Mucosa of descending colon (tissue), 3 donors: Measurements from ENCODE around the gene OPA1. TPM values are rescaled to one million over a fixed set of nuclear protein-coding genes. Genes with fewer than 3 reads are reported as not detected.

ENCODE experiments used
- ATAC-seq: fragments of 200-7000 bp; cut with Tn5 transposase; one replicate; pipeline ENCODE4 v1.9.1; 2020; ENCODE audit warnings: mild to moderate bottlenecking, moderate library complexity
- DNase-seq, 3 donors: peaks; one replicate each; pipeline ENCODE4 v3.0.0-alpha.2; 2020
- H3K36me3 ChIP-seq: fragments of 200-600 bp; one replicate; pipeline ENCODE4 v1.8.0; 2021; ENCODE audit warnings: low read depth, mild to moderate bottlenecking
- H3K4me1 ChIP-seq: fragments of 200-600 bp; one replicate; pipeline ENCODE4 v1.8.0; 2021; ENCODE audit warnings: low read depth, mild to moderate bottlenecking
- H3K4me3 ChIP-seq: fragments of 200-600 bp; one replicate; pipeline ENCODE4 v1.8.0; 2021; ENCODE audit warnings: mild to moderate bottlenecking
- H3K9me3 ChIP-seq: fragments of 200-600 bp; one replicate; pipeline ENCODE4 v1.8.0; 2021; ENCODE audit warnings: mild to moderate bottlenecking
- CTCF ChIP-seq: fragments of 200-600 bp; IDR thresholded peaks from one replicate; pipeline ENCODE4 v1.8.0; 2022; ENCODE audit warnings: antibody characterized with exemption, mild to moderate bottlenecking
- intact Hi-C, 2 donors: fragments of 100-400 bp; cut with DNase I in 1 of 2; cut with micrococcal nuclease in 1 of 2; formaldehyde crosslinking; loops; one replicate each; pipeline versions ENCODE4 v1.11.0 to v1.11.1; 2022; cut with DNase I, micrococcal nuclease
- total RNA-seq, 3 donors: library from RNA; stranded (reverse); fragmentation: NEBNext Ultra II Directional in 2 of 3; extraction: Animal tissue kit (Norgen Biotek cat#: 25700) in 2 of 3; gene quantifications; one replicate each; pipeline versions ENCODE4 v1.2.1 to v1.2.4, GENCODE V29; 2021 to 2023
- donor health status: DM: no; HTN: no; CAD: no; lungs with moderate emphysema.
- donor health status: DM: no; HTN: no; CAD: no.
- donor health status: DM: no; HTN: yes; CAD: no.

The OPA1 gene
- total RNA-seq, 3 donors from 2014 or later, result 67.8 to 90.8 (median 82.1) TPM

GRCh38 chr3:193560091-193560490, 32.9 kb upstream of the OPA1 start:
- no peak for ATAC-seq

GRCh38 chr3:193560870-193561269, 32.1 kb upstream of the OPA1 start:
- intact Hi-C loops, result loop anchor here in 1 of 2 donors (5.0 kb wide), 1 partner anchor 99 kb away; no protein-coding TSS in a partner anchor
- Histone ChIP-seq H3K4me1 (peaks cover 4% of the 10 kb centered on the region), H3K4me3 (no peak overlapping the region), H3K36me3 (no peaks in the 10 kb centered on the region), H3K9me3 (no peaks in the 10 kb centered on the region)
- no peak for TF ChIP-seq CTCF
- DNase-seq (no peak), ATAC-seq (no peak)

More at GRCh38 chr3:193560091-193560490, 32.9 kb upstream of the OPA1 start:
- H3K4me3 ChIP-seq, result no peak overlapping the region
- H3K4me1 ChIP-seq, result peaks cover 4% of the 10 kb centered on the region
- intact Hi-C loops, result loop anchor here in 1 of 2 donors (5.0 kb wide), 1 partner anchor 98 kb away; no protein-coding TSS in a partner anchor
- DNase-seq, result no peak
- no peaks in the 10 kb centered on the region for H3K36me3 ChIP-seq
- no peak for TF ChIP-seq CTCF
- H3K9me3 ChIP-seq, result no peaks in the 10 kb centered on the region

GRCh38 chr3:193563426-193563825, 29.6 kb upstream of the OPA1 start:
- intact Hi-C loops, result loop anchor here in 1 of 2 donors (5.0 kb wide), 1 partner anchor 101 kb away; no protein-coding TSS in a partner anchor
- ATAC-seq (peak; percentile 44), DNase-seq (no peak)
- H3K4me3 ChIP-seq, result no peak overlapping the region
- no peaks in the 10 kb centered on the region for H3K4me1 ChIP-seq
- H3K9me3 ChIP-seq, result no peaks in the 10 kb centered on the region
- no peaks in the 10 kb centered on the region for H3K36me3 ChIP-seq
- no peak for TF ChIP-seq CTCF

GRCh38 chr3:193564012-193564411, 29.0 kb upstream of the OPA1 start:
- H3K36me3 ChIP-seq, result no peaks in the 10 kb centered on the region
- ATAC-seq (peak; percentile 96), DNase-seq (peak in 2 of 3 donors; percentile 57 to 71)
- intact Hi-C loops, result loop anchor here in 1 of 2 donors (5.0 kb wide), 1 partner anchor 102 kb away; no protein-coding TSS in a partner anchor
- H3K4me3 ChIP-seq, result no peak overlapping the region
- H3K4me1 ChIP-seq, result no peaks in the 10 kb centered on the region
- H3K9me3 ChIP-seq, result no peaks in the 10 kb centered on the region
- TF ChIP-seq CTCF, result peak; percentile 11

DNA sequence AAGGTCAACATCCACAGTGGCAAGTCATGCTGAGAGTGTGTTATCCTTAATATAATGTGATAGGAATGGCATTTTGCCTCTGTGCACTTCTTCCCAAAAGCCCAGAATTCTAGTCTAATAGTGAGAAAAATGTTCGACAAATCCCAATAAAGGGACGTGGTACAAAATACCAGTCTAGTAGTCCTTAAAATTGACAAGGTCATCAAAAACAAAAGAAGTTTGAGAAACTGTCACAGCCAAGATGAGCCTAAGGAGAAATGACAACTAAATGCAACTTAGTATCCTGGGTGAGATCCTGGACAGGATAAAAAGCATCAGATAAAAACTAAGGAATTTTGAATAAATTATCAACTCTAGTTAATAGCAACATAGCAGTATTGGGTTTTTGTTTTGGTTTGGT, 23.9 kb upstream of the OPA1 start:
- no peaks in the 10 kb centered on the region for H3K4me1 ChIP-seq
- no peaks in the 10 kb centered on the region for H3K36me3 ChIP-seq
- TF ChIP-seq CTCF, result no peak
- H3K4me3 ChIP-seq, result no peak overlapping the region
- H3K9me3 ChIP-seq, result no peaks in the 10 kb centered on the region
- intact Hi-C loops, result no loop called here
- no peak for ATAC-seq
- no peak for DNase-seq
